Nephron progenitor cell (in vitro differentiated cells): ENCODE data around the gene PSMD13.

Experiments used
- DNase-seq: peaks from one replicate; pipeline ENCODE4 v3.0.0; 2021
- H3K27ac Mint-ChIP-seq: 2 replicates; pipeline ENCODE4 v1.8.0; 2021; ENCODE audit warnings: mild to moderate bottlenecking, moderate library complexity, mixed read lengths
- H3K27me3 Mint-ChIP-seq: 2 replicates; pipeline ENCODE4 v1.8.0; 2021; ENCODE audit warnings: mild to moderate bottlenecking, low read depth, mixed read lengths; ENCODE audit not compliant: poor library complexity
- H3K36me3 Mint-ChIP-seq: 2 replicates; pipeline ENCODE4 v1.8.0; 2021; ENCODE audit warnings: low read depth, mixed read lengths
- H3K4me1 Mint-ChIP-seq: 2 replicates; pipeline ENCODE4 v1.8.0; 2021; ENCODE audit warnings: mixed read lengths
- H3K4me3 Mint-ChIP-seq: 2 replicates; pipeline ENCODE4 v1.8.0; 2021; ENCODE audit warnings: mild to moderate bottlenecking, moderate library complexity, mixed read lengths
- H3K9me3 Mint-ChIP-seq: 2 replicates; pipeline ENCODE4 v1.8.0; 2021; ENCODE audit warnings: mild to moderate bottlenecking, moderate library complexity, mixed read lengths
- CTCF ChIP-seq: fragments of 200-600 bp; sonication (generic); IDR thresholded peaks from 2 replicates; pipeline ENCODE4 v1.5.0; 2021; ENCODE audit warnings: antibody characterized with exemption

The PSMD13 gene

DNA sequence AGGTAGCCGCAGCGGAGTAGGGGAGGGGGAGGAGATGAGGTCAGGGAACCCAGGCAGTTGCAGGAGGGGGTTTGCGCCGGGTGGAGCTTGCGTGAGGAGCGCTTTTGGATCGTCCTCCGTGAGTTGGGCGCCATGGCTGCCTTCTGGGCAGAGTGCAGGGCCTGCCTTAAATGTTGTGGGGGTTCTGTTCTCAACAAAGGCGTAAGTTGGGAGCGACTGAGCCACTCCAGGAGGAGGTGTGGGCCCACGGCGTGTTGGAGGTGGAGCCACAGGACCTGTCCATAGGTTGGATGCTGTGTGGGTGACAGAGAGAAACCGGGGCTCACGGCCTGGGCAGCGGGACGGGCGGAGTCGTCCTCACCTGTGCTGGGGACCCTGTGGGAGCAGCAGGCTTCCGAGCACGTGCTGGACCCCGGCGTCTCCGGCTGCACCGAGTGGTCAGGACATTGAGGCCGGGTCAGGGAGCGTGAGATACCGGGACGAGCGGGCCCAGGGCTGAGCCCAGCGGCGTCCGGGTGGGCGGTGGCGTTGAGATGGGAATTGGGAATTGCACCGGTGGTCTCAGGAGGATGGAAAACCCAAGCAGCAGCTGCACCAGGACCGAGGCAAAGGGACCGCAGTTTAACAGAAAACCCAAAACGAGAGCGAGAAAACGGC, 51.2 kb downstream of the PSMD13 start:
- Mint-ChIP-seq H3K4me1 (peaks cover 67% of the 10 kb centered on the region), H3K27ac (peak overlapping the region; percentile 19), H3K36me3 (peaks cover 6% of the 10 kb centered on the region), H3K27me3 (peaks cover 9% of the 10 kb centered on the region), H3K9me3 (no peaks in the 10 kb centered on the region), H3K4me3 (peak overlapping the region; percentile 85)
- peak; percentile 15 for DNase-seq
- TF ChIP-seq CTCF: no peak

DNA sequence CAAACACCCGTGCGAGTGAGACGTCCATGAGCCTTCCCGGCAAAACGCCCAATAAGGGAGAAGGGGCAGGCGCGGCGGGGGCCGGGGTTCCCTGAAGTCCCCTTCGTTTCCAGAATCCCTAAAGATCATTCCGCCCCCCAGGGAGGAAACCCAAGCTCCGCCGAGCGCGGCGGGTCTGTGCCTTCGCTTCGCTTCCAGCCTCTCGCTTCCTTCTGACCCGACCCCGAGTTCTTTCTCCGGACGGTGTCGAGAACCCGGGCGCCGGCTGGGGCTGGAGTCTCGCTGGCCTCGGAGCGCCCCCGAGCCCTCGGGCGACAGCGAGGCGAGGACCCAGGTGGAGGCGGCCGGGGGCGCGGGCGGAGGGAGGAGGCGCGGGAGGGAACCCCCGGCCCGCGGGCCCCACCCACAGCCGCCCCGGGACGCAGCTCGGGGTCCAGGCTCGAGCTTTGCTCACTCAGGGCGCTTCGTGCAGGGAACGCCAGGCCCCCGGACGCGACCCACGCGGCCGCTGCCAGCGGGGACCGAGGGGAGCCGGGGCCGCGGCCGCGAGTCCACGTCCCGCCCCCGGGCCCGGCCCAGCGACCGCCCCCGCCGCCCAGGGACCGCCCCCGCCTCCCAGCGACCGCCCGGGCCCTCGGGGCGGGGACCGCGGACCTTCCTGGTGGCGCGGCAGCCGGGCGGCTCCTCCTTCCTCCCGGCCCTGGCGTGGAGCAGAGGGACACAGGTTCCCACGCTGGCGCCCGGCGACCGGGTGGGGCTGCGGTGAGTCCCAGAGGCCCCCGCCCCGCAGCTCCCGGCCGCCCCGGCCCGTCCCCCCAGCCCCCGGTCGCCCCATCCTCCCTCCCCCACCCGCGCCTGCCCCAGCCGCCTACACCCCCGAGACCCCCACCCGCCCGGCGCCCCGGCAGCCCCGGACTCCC, 52.0 kb downstream of the PSMD13 start, which contains the start of gene PGGHG:
Gene PGGHG (plus strand): TSS at position 649 of the 920 bp plus-strand sequence. CDS start 691 bp downstream, outside the sequence.
- peak; percentile 81 for DNase-seq
- Mint-ChIP-seq H3K27ac (peak within 1 kb of the TSS; percentile 19), H3K36me3 (peaks cover 6% of the 10 kb centered on the region), H3K4me1 (peaks cover 59% of the 10 kb centered on the region), H3K4me3 (peak within 1 kb of the TSS; percentile 85), H3K27me3 (peaks cover 9% of the 10 kb centered on the region), H3K9me3 (no peaks in the 10 kb centered on the region)
- no peak for TF ChIP-seq CTCF

DNA sequence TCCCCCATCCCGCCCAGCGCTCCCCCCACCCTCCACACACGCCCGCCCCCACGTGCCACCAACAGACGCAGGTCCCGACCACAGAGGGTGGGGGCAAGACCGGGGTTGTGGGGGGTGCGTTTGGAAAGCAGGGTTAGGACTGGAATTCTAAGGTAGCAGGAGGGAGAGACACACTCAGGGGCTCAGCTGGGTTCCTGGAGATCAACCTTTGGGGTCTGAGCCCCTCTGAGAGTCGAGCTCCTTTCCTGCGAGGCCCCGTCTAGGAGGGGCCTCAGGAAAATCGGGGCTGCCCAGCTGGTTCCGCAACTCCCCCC, 52.6 kb downstream of the PSMD13 start:
- no peak for DNase-seq
- TF ChIP-seq CTCF: no peak
- no peak overlapping the region for H3K27ac Mint-ChIP-seq
- peaks cover 6% of the 10 kb centered on the region for H3K36me3 Mint-ChIP-seq
- H3K9me3 Mint-ChIP-seq: no peaks in the 10 kb centered on the region
- H3K4me1 Mint-ChIP-seq: peaks cover 54% of the 10 kb centered on the region
- peaks cover 9% of the 10 kb centered on the region for H3K27me3 Mint-ChIP-seq
- peak overlapping the region; percentile 79 for H3K4me3 Mint-ChIP-seq

DNA sequence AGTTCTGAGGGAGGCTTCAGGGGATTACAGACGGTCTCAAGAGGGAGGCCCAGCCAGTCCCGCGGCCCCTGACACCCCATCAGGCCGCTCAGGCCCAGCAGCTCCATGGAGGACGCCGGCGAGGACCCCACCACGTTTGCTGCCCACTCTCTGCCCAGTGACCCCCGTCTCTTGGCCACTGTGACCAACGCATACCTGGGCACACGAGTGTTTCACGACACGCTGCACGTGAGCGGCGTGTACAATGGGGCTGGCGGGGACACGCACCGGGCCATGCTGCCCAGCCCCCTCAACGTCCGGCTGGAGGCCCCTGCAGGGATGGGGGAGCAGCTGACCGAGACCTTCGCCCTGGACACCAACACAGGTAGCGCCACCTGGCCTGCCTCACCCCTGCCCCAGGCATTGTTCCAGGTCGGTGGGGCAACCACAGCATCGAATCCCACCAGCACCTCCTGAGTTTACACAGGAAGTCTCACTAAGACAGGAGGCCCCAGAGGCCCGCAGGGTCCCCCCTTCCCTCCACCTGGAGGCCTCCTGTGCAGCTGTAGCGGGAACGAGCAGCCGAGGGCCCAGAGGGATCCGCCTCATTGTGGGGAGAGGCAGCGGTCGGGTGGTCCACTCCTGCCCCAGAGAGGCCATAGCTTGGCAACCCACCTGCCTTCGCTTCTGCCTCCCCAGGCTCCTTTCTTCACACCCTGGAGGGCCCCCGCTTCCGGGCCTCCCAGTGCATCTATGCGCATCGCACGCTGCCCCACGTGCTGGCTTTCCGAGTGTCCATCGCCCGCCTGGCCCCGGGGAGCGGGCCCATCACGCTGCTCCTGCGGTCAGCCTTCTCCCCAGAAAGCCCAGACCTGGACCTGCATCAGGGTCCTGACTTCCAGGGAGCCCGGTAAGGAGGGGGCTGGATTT, 53.2 kb downstream of the PSMD13 start:
- Mint-ChIP-seq H3K27ac (no peak overlapping the region), H3K36me3 (peaks cover 6% of the 10 kb centered on the region), H3K4me1 (peaks cover 52% of the 10 kb centered on the region), H3K9me3 (no peaks in the 10 kb centered on the region), H3K4me3 (peak overlapping the region; percentile 79), H3K27me3 (peaks cover 9% of the 10 kb centered on the region)
- no peak for TF ChIP-seq CTCF
- peak; percentile 13 for DNase-seq

- peak overlapping the region; percentile 82 for H3K27ac Mint-ChIP-seq
These were observed 54.0 kb downstream of the PSMD13 start for GRCh38 chr11:290621-291231.

More at GRCh38 chr11:290621-291231, 54.0 kb downstream of the PSMD13 start:
- Mint-ChIP-seq H3K9me3 (no peaks in the 10 kb centered on the region), H3K36me3 (peaks cover 6% of the 10 kb centered on the region), H3K4me1 (peaks cover 49% of the 10 kb centered on the region), H3K4me3 (peak overlapping the region; percentile 79), H3K27me3 (peaks cover 9% of the 10 kb centered on the region)
- DNase-seq: no peak
- no peak for TF ChIP-seq CTCF
